Central memory CD4-positive, alpha-beta T cell (primary cell): ENCODE results near the gene TSC1.
"Not testable (repeated sequence)": the region's sequence is repeated elsewhere in the genome, so short reads cannot be mapped to it uniquely, and the experiment has no call there.

Experiments
- DNase-seq: peaks from one replicate; pipeline ENCODE4 v3.0.0; 2022

TSC1 gene

GRCh38 chr9:132975961-132976360, 31.5 kb upstream of the TSC1 start:
- no peak for DNase-seq

- no peak for DNase-seq
Observed at GRCh38 chr9:132973713-132974112, 29.3 kb upstream of the TSC1 start.

DNA sequence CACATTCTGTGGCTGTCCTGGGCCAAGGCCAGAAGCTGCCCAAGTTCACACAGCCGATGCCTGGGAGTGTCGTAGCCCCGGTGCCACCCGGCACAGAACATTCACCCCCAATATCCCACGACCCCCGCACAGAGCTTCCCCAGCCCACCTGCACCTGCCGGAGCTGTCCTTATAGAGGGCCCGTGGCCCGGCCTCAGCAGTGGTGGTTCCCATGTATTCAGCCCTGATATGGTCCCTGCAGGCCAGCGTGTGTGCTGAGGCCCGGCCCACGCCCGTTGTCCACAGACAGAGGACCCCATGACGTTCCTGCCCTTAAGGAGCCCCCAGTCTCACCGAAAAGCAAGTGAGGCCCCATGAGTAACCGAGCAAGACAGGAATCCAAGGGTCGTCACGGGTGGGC, 28.8 kb upstream of the TSC1 start:
- no peak for DNase-seq

DNA sequence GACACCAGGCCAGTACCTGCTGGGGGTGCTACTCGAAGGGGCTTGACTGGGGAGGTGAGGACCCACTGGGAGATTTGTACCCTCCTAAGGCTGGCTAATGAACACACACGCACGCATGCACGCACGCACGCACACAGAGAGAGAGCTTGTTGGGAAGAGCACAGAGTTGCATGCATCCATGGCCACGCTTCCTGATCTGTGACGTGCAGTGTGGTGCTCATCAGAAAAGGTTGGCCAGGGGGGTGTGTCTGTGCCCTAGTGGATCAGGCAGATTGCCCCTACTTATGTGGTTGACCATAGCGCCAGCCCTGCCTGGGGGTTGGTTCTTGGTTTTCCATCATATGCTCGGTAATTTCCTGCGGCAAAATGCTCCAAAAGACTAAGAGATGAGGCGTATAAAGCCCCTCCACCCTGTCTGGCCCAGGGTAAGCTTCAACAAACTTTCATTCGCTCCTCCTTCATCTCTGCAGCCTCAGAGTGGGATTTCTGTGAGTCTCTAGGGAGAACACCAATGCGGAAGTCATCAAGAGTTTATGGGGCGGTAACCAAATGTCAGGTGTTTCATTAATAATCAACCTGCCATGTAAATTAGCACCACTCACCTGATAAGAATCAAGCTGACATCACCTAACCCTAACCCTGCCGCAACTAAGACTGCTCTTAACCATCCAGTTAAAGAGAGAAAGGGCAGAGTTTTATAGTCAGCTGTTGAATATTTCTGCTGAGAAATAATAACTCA, 26.1 kb upstream of the TSC1 start:
- DNase-seq = no peak

- DNase-seq = no peak
Observed at GRCh38 chr9:132969783-132970182, 25.4 kb upstream of the TSC1 start.

GRCh38 chr9:132967908-132968307, 23.5 kb upstream of the TSC1 start:
- DNase-seq = not testable (repeated sequence)

- DNase-seq = no peak
Observed at GRCh38 chr9:132965478-132965877, 21.1 kb upstream of the TSC1 start.

DNA sequence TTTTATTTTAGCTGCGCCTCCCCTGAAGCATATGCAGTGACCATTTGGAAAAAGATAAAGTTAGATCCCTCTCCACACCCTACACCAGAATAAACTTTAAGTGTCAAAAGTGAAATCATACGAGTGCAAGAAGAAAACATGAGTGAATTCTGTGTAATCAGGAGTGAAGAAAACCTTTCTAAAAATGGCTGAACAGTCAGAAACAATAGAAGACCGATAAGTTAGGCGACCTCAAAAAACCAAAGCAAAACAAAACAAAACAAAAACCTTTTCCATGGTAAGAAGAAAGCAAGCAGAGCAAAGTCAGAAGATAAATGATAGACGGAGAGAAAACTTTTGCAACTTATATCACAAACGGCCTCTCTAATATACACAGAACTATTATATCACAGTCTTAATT, 16.6 kb upstream of the TSC1 start:
- DNase-seq = no peak

GRCh38 chr9:132957805-132958204, 13.4 kb upstream of the TSC1 start:
- no peak for DNase-seq

GRCh38 chr9:132955768-132956167, 11.4 kb upstream of the TSC1 start:
- no peak for DNase-seq

DNA sequence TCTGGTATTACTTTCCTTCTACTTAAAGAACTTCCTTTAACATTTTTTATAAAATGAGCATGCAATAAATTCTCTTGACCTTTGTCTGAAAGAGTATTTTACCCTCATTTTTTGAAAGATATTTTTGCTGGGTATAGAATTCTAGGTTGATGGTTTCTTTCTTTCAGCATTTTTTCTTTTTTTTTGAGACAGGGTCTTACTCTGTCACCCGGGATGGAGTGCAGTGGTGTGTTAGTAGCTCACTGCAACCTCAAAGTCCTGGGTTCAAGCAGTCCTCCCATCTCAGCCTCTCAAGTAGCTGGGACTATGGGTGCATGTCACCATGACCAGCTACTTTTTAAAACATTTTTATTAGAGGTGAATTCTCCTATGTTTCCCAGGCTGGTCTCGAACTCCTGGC, 10.7 kb upstream of the TSC1 start:
- DNase-seq = no peak

GRCh38 chr9:132949709-132950108, 5.3 kb upstream of the TSC1 start:
- no peak for DNase-seq

GRCh38 chr9:132948482-132949050, 4.2 kb upstream of the TSC1 start:
- no peak for DNase-seq

- DNase-seq = no peak
Observed at GRCh38 chr9:132947756-132948155, 3.3 kb upstream of the TSC1 start.

GRCh38 chr9:132946631-132947295, 2.3 kb upstream of the TSC1 start:
- no peak for DNase-seq

DNA sequence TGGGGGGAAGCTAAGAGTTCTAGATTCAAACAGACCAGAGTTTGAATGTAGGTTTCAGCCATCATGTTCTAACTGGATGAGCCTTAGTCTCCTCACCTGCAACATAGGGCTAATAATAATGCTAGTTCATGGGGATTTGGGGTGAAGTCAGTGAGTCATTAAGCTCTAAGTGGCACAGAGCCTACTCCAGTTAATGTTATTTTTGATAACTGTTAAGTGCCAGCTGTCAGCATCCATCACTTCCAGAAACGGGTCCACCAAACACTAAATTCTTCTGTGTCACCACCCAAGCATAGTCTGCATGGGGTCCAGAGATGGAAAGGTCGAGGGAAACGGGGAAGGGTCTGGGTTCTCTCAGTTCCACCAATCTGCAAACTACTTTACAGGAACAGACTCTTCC, 1.8 kb upstream of the TSC1 start:
- no peak for DNase-seq

DNA sequence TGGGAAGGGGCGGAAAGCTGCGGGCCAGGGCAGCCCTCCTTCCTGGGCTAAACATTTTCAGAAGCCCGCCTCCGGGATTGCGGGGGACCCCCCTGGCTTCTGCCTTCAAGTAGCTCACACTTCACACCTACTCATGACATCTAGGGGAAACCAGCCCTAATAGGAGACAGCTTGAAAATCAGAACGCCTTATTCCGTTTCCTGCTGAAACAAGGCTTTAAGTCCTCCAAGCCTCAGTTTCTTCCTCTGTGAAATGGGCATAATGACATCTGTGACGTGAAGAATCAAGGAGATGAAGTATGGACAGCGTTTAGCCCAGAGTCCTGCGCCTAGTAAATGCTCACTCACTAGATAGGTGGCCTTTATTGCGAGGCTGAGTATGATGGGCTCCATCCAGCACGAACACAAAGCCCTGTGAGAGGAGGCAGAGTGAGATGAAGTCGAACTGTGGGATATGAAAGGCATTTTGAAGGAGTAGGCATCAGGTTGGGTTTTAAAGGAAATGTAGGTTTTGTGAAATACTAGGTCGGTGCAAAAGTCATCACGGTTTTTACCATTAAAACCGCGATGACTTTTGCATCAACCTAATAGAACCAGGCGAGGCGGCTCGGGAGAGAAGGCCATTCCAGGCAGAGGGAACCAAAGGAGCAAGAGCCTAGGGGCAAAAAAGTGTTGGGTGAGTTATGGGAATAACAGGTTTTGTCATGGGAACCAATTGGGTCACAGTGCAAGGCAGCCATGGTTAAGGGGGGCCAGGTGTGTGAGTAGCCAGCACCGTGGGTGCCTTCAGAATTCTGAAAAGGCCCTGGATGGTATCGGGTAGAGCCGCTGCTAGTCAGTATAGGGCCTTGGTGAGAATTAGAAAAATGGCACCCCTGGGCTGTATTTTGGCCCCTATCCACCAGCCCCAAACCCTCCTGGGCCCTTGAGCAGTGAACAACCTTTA, 1.0 kb upstream of the TSC1 start:
- DNase-seq = no peak

- no peak for DNase-seq
Observed at GRCh38 chr9:132943651-132944293, 644 bp downstream of the TSC1 start.

- no peak for DNase-seq
Observed at GRCh38 chr9:132942541-132943182, 1.8 kb downstream of the TSC1 start.

- no peak for DNase-seq
Observed at GRCh38 chr9:132939169-132939568, 5.2 kb downstream of the TSC1 start.

GRCh38 chr9:132937463-132937901, 6.9 kb downstream of the TSC1 start:
- no peak for DNase-seq

DNA sequence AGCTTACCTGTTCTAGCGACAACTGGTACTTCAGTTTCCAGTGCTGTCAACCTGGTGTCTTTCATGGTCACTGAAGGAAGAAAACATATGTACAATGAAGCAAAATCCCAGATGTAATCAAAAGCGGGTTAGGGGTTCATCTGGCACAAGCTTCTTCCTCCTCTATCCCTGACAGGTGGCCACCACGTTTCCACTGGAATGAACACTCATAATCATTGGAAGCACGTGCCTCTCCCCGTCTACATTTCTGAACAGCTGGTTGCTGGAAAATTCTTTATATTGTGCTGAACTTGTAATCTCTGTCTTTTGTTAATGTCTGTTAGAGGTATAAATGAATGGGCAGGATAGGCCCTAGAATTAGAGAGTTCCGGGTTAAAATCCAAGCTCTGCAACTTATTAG, 9.4 kb downstream of the TSC1 start:
- DNase-seq = no peak
